Naive thymus-derived CD8-positive, alpha-beta T cell (primary cell): ENCODE data around the gene TOLLIP. TPM values are rescaled to one million over a fixed set of nuclear protein-coding genes. Genes with fewer than 3 reads are reported as not detected.
A peak's percentile ranks its signal among the peaks of the same experiment; 100 is the strongest.

Source experiments
- ATAC-seq, 2 donors: fragments of 150-1000 bp; cut with Tn5 transposase in 1 of 2; sonication (Bioruptor Pico), chemical (Tn5 transposase) in 1 of 2; 1 replicate in 1 of 2; 2 replicates in 1 of 2; pipeline ENCODE4 v1.10.0; 2021; ENCODE audit warnings: mild to moderate bottlenecking in 2 of 2, moderate library complexity in 2 of 2
- POLR2A ChIA-PET: fragments of 350-600 bp; sonication (Branson Sonifier 250); formaldehyde crosslinking; loops from one replicate; lab custom pipeline; 2021; ENCODE audit warnings: antibody characterized with exemption; lab: Charles Lee
- DNase-seq, 10 donors: peaks; one replicate each; pipeline versions ENCODE4 v3.0.0 to v3.0.0-alpha.2; 2020 to 2022
- H3K27ac Mint-ChIP-seq, 10 donors: one replicate each; pipeline ENCODE4 v1.8.0; 2020 to 2022; ENCODE audit warnings: mild to moderate bottlenecking in 10 of 10, mixed read lengths in 10 of 10, moderate library complexity in 4 of 10, inconsistent platforms in 1 of 10
- H3K27me3 Mint-ChIP-seq, 5 donors: one replicate each; pipeline ENCODE4 v1.8.0; 2021 to 2022; ENCODE audit warnings: mixed read lengths in 5 of 5
- H3K36me3 Mint-ChIP-seq, 3 donors: one replicate each; pipeline ENCODE4 v1.8.0; 2020 to 2022; ENCODE audit warnings: mixed read lengths in 3 of 3, mild to moderate bottlenecking in 2 of 3, inconsistent platforms in 1 of 3
- H3K4me1 Mint-ChIP-seq, 4 donors: one replicate each; pipeline ENCODE4 v1.8.0; 2021 to 2022; ENCODE audit warnings: mixed read lengths in 4 of 4
- H3K4me3 Mint-ChIP-seq, 10 donors: one replicate each; pipeline ENCODE4 v1.8.0; 2020 to 2022; ENCODE audit warnings: mild to moderate bottlenecking in 10 of 10, mixed read lengths in 10 of 10, moderate library complexity in 6 of 10, inconsistent platforms in 1 of 10
- H3K9me3 Mint-ChIP-seq, 9 donors: one replicate each; pipeline ENCODE4 v1.8.0; 2020 to 2022; ENCODE audit warnings: mixed read lengths in 9 of 9, mild to moderate bottlenecking in 3 of 9, inconsistent platforms in 1 of 9, moderate library complexity in 1 of 9
- polyA plus RNA-seq, 3 donors: library from polyadenylated mRNA; unstranded; fragments of 300-500 nt; fragmentation: Illumina TruSeq; gene quantifications; one replicate each; pipeline ENCODE4 v1.2.3, GENCODE V29; 2021
- total RNA-seq, 8 experiments: library from RNA in 2 of 8; stranded (reverse) in 2 of 8; gene quantifications; one replicate each; pipeline ENCODE4 v1.2.3 and lab custom pipeline; 2021 to 2026

The TOLLIP gene
- total and polyA plus RNA-seq, 5 experiments from 2014 or later, result 21.4 to 38.6 (median 27.6) TPM

DNA sequence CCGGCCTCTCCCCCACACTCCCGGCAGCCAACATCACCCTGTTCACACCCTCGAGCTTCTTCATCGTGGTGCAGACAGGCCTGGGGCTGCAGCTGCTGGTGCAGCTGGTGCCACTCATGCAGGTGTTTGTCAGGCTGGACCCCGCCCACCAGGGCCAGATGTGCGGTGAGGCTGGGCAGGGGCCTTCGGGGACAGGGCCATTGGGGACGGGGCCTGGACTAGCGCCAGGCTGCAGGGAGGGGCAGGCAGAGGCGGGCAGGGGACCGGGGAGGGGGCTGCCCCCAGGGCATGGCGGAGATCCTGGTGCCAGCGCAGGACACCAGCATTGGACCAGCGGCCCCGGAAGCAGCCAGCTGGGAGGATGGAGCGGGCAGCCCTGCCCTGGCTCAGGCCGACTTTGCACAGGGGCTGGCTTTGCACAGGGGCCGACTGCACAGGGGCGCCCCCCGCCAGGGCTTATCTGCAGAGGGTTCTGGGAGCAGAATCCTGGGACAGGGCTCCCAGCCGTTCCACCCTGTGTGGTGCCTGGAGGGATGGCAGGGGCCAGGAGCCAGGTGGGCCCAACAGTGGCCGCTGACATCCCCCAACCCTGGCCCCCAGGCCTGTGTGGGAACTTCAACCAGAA, 77.9 kb downstream of the TOLLIP start:
- Mint-ChIP-seq H3K27ac (no peak overlapping the region), H3K36me3 (no peaks in the 10 kb centered on the region), H3K27me3 (peaks cover 0 to 1% (median 0%) of the 10 kb centered on the region in 5 donors), H3K4me1 (no peaks in the 10 kb centered on the region), H3K9me3 (no peaks in the 10 kb centered on the region), H3K4me3 (no peak overlapping the region)
- POLR2A ChIA-PET, result no interaction called here
- no peak for ATAC-seq
- DNase-seq, result peak in 2 of 10 donors; percentile 1 to 46

DNA sequence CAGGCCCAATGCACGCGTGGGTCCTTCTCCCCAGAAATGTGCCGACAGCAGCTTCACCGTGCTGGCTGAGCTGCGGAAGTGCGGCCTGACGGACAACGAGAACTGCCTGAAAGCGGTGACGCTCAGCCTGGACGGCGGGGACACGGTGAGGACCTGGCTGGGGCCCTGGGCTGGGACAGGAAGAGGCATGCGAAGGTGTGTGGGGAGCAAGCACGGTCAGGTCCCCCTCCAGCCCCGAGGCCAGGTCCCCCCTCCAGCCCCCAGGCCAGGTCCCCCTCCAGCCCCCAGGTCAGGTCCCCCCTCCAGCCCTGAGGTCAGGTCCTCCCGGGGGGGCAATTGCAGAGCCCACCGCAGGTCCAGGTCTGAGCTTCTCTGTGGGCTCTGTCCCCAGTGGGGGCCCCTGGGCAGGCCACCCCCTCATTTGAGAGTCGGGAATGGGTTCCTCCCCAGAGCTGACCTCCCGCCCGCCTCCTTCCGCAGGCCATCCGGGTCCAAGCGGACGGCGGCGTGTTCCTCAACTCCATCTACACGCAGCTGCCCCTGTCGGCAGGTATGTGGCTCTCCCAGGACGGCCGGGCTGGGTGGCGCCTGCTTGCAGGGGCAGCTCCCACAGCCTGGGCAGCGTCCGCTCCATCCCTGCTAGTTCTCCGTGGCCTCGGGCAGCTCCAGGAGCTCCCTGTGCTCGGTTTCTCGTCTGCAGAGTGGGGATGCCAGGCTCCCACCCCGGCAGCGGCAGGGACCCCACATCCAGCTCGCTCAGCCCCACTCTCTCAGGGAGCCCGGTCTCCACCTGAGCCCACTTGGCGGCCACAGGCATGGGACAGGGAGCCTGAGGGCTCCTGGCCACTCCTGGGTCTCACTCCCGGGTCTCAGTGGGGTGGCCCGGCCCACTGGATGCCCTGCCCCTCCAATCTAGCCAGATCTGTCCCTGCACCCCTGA, 78.7 kb downstream of the TOLLIP start:
- Mint-ChIP-seq H3K36me3 (no peaks in the 10 kb centered on the region), H3K9me3 (no peaks in the 10 kb centered on the region), H3K4me3 (no peak overlapping the region), H3K4me1 (no peaks in the 10 kb centered on the region), H3K27me3 (peaks cover 0 to 1% (median 0%) of the 10 kb centered on the region in 5 donors), H3K27ac (no peak overlapping the region)
- ATAC-seq (no peak), DNase-seq (peak in 2 of 10 donors; percentile 3 to 58)
- POLR2A ChIA-PET, result no interaction called here

DNA sequence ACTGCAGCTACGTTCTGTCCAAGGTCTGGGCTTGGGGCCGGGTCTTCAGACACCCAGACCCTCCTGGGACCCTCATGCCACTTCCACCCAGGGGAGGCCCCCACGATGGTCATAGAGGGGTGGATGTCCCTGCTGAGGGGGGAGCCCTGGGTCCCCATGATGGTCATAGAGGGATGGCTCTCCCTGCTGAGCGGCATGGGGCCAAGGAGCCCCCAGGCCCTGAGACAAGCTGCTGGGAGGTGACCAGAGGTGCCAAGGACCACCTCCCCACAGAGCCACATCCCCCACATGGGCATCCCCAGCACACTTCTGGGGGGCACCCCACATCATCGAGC, 79.3 kb downstream of the TOLLIP start:
- Mint-ChIP-seq H3K36me3 (no peaks in the 10 kb centered on the region), H3K4me3 (no peak overlapping the region), H3K27me3 (peaks cover 0 to 1% (median 0%) of the 10 kb centered on the region in 5 donors), H3K9me3 (no peaks in the 10 kb centered on the region), H3K27ac (peak overlapping the region in 1 of 10 donors; percentile 9), H3K4me1 (no peaks in the 10 kb centered on the region)
- ATAC-seq, result no peak
- POLR2A ChIA-PET, result no interaction called here
- DNase-seq, result peak in 1 of 10 donors; percentile 50

DNA sequence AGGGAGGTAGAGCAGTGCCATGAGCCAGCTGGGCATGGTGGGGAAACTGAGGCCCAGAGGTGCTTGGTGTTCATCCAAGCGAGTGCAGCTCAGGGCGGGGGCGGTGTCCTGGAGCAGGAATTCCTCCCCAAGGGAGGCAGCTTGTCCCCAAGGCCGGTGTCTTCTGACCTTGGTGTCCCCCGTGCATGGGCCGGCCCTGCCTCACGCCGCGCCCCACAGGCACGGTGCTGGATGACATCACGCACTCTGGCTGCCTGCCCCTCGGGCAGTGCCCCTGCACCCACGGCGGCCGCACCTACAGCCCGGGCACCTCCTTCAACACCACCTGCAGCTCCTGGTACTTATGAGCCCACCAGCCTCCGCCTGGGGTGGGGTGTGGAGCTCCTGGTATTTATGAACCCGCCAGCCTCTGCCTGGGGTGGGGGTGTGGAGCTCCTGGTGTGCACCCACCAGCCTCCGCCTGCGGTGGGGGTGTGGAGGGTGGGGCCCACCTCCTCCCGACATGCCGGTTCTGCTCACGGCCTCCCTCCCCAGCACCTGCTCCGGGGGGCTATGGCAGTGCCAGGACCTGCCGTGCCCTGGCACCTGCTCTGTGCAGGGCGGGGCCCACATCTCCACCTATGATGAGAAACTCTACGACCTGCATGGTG, 79.8 kb downstream of the TOLLIP start:
- POLR2A ChIA-PET, result no interaction called here
- peak in 2 of 10 donors; percentile 2 to 51 for DNase-seq
- Mint-ChIP-seq H3K36me3 (no peaks in the 10 kb centered on the region), H3K27me3 (peaks cover 0 to 1% (median 0%) of the 10 kb centered on the region in 5 donors), H3K4me3 (no peak overlapping the region), H3K27ac (no peak overlapping the region), H3K9me3 (no peaks in the 10 kb centered on the region), H3K4me1 (no peaks in the 10 kb centered on the region)
- ATAC-seq, result no peak

DNA sequence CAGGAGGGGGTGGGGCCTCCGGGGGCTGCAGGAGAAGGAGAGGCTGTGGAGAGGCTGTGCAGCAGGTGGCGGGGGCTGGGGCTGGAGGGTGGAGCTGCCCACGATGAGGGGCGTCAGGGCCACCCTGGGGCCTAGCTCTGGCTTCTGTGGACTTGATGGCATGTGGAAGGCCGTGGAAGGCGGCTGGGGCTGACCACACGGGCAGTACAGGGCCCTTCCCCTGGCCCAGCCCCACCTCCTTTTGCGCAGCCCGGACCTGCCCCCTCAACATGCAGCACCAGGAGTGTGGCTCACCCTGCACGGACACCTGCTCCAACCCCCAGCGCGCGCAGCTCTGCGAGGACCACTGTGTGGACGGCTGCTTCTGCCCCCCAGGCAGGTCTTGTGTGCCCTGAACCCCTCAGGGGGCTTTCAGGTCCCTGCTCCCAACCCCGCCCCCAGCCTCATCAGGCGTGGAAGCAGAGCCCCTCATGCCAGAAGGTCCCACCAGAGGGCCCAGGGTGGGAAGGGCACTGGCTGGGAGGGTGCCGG, 80.4 kb downstream of the TOLLIP start:
- no peak overlapping the region for H3K4me3 Mint-ChIP-seq
- no peaks in the 10 kb centered on the region for H3K4me1 Mint-ChIP-seq
- no peaks in the 10 kb centered on the region for H3K9me3 Mint-ChIP-seq
- ATAC-seq (no peak), DNase-seq (peak in 2 of 10 donors; percentile 2 to 46)
- H3K36me3 Mint-ChIP-seq, result no peaks in the 10 kb centered on the region
- POLR2A ChIA-PET, result no interaction called here
- H3K27ac Mint-ChIP-seq, result no peak overlapping the region
- peaks cover 0 to 1% (median 0%) of the 10 kb centered on the region in 5 donors for H3K27me3 Mint-ChIP-seq

DNA sequence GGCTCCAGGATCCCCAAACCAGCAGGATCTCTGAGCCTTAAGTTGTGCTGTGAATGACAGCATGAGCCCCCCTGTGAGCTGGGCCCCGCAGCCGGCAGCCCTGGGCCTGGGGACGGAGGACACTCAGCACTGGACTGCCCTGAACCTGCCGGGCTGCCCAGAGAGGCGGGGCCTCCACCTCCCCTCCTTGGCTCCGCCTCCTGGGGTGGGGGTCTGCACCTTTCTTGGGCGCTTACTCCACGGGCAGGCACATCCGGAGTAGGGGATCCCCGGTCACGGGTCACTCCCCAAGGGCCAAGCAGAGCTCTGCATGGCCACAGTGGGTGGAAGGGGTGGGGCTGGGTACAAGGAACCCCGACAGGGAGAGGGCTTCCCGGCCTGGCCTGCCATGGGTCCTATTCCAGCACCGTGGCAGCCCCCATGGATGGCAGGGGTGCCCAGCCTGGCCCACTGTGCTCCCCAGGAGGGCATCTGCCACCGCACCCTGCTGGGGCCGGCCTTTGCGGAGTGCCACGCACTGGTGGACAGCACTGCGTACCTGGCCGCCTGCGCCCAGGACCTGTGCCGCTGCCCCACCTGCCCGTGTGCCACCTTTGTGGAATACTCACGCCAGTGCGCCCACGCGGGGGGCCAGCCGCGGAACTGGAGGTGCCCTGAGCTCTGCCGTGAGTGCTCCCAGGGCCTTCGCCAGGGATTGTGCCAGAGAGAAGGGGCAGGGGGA, 81.2 kb downstream of the TOLLIP start:
- Mint-ChIP-seq H3K4me1 (no peaks in the 10 kb centered on the region), H3K4me3 (no peak overlapping the region), H3K36me3 (no peaks in the 10 kb centered on the region), H3K27me3 (peaks cover 0 to 4% (median 0%) of the 10 kb centered on the region in 5 donors), H3K27ac (no peak overlapping the region), H3K9me3 (no peaks in the 10 kb centered on the region)
- DNase-seq (peak in 2 of 10 donors; percentile 5 to 50), ATAC-seq (no peak)
- POLR2A ChIA-PET, result no interaction called here

DNA sequence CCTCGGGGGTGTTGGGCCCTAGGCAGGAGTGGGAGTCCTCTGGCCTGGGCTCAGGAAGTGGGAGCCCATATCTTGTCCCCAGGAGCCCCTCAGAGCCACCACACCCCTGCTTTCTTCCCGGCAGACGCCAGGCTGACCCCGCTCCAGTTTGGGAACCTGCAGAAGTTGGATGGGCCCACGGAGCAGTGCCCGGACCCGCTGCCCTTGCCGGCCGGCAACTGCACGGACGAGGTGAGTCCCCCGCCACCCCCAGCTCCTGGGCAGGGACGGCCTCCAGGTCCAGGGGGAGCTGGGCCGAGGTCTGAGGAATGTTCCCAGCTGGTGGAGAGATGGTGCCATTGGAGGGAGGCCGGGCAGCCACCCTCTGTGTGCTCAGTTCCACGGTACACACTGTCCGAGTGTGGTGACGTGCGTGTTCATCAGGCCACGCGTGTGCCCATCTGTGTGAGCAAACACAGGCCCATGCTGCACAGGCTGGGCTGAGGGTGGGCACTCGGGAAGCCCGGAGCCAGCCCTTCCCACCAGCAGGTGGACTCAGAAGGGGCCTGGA, 81.8 kb downstream of the TOLLIP start:
- H3K36me3 Mint-ChIP-seq, result no peaks in the 10 kb centered on the region
- no peaks in the 10 kb centered on the region for H3K4me1 Mint-ChIP-seq
- H3K27me3 Mint-ChIP-seq, result peaks cover 0 to 6% (median 0%) of the 10 kb centered on the region in 5 donors
- peak in 1 of 10 donors; percentile 4 for DNase-seq
- no peak overlapping the region for H3K27ac Mint-ChIP-seq
- POLR2A ChIA-PET, result no interaction called here
- H3K4me3 Mint-ChIP-seq, result no peak overlapping the region
- no peaks in the 10 kb centered on the region for H3K9me3 Mint-ChIP-seq
- ATAC-seq, result no peak

DNA sequence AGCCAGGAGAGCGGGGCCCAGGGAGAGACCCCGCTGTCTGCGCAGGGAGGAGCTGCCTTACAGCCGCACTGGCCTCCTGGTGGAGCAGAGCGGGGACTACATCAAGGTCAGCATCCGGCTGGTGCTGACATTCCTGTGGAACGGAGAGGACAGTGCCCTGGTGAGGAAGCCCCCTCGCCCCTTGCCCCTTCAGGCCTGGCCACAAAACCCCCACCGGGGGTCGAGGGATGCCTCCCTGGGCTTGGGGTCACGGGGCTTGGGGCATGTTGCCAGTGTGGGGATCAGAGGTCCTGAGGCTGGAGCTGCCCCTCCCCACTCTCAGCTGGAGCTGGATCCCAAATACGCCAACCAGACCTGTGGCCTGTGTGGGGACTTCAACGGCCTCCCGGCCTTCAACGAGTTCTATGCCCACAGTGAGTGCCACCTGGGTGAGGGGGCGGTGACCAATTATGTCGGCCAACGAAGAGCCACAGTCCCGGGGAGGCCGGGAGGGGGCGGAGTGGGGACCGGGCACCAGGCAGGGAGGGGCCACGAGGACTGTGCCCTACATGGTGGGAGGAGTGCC, 82.4 kb downstream of the TOLLIP start:
- Mint-ChIP-seq H3K9me3 (no peaks in the 10 kb centered on the region), H3K4me1 (no peaks in the 10 kb centered on the region), H3K27me3 (peaks cover 0 to 6% (median 0%) of the 10 kb centered on the region in 5 donors), H3K36me3 (no peaks in the 10 kb centered on the region), H3K27ac (no peak overlapping the region), H3K4me3 (no peak overlapping the region)
- DNase-seq (peak in 2 of 10 donors; percentile 2 to 55), ATAC-seq (no peak)
- POLR2A ChIA-PET, result no interaction called here

DNA sequence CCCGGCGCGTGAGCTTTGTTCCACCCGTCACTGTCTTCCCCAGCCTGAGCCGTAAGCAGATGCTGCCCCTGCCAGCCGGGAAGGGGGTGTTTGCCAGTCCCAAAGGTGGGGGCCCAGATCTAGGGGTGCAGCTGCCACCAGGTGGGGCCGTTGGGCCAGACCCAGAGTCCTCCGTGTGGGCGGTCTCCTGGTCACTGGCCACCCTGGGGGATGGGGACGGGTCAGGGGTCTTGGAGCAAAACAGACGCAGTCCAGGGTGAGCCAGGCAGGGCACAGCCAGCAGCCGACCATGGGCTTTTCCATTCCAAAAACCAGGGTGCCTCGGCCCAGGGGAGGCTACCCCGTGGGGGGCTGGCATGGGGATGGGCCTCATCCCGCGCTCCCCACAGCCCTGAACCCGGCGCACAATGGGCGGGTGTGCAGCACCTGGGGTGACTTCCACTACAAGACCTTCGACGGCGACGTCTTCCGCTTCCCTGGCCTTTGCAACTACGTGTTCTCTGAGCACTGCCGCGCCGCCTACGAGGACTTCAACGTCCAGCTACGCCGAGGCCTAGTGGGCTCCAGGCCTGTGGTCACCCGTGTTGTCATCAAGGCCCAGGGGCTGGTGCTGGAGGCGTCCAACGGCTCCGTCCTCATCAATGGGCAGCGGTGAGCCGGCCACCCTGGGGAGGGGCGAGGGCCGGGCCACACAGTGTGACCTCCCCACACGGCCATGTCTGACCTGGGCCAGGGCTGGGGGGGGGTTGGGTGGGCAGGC, 83.0 kb downstream of the TOLLIP start:
- no peak overlapping the region for H3K4me3 Mint-ChIP-seq
- DNase-seq (peak in 2 of 10 donors; percentile 7 to 60), ATAC-seq (no peak)
- POLR2A ChIA-PET, result no interaction called here
- H3K36me3 Mint-ChIP-seq, result no peaks in the 10 kb centered on the region
- H3K27me3 Mint-ChIP-seq, result peaks cover 0 to 9% (median 4%) of the 10 kb centered on the region in 5 donors
- H3K27ac Mint-ChIP-seq, result peak overlapping the region in 1 of 10 donors; percentile 92
- no peaks in the 10 kb centered on the region for H3K9me3 Mint-ChIP-seq
- no peaks in the 10 kb centered on the region for H3K4me1 Mint-ChIP-seq

DNA sequence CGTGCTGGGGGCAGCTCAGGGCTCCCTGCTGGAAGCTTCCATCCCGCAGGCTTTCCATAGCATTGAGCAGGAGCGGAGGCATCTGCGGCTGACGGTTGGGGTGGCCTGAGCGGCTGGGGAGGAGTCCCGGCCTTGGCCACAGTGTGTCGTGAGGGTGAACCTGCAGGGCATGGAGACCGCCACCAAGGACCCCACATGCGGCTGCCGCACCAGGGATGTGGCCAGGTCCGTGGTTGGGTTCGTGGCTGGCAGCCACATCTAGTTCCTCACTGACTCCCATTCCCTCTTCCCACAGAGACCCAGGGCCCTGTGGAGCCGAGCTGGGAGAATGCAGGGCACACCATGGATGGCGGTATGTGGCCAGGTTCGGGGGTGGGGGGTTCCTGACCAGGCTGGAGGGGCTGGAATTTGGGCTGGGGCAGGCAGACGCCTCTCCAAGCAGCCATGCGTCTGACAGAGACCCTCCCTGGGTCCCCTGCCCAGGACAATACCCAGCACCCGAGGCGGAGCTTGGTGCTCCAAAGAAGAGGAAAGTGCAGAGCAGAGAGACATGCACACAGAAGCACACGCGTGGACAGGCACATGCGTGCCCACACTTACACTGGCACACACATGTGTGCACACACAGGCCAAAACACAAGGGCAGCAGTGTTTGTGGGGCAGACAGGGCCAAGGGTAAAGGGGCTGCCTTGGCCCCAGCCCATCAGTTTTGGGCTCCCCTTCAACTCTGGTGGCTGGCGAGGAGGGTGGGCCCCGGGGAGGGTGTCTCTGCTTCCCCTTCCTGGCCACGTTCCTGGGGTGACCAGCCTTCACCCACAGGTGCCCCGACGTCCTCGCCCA, 83.8 kb downstream of the TOLLIP start:
- Mint-ChIP-seq H3K4me1 (no peaks in the 10 kb centered on the region), H3K27me3 (peaks cover 1 to 14% (median 9%) of the 10 kb centered on the region in 5 donors), H3K27ac (no peak overlapping the region), H3K36me3 (no peaks in the 10 kb centered on the region), H3K9me3 (no peaks in the 10 kb centered on the region), H3K4me3 (no peak overlapping the region)
- peak in 2 of 10 donors; percentile 5 to 41 for DNase-seq
- ATAC-seq, result no peak
- POLR2A ChIA-PET, result no interaction called here
